ENCODE data around the gene DGCR2.

DNA sequence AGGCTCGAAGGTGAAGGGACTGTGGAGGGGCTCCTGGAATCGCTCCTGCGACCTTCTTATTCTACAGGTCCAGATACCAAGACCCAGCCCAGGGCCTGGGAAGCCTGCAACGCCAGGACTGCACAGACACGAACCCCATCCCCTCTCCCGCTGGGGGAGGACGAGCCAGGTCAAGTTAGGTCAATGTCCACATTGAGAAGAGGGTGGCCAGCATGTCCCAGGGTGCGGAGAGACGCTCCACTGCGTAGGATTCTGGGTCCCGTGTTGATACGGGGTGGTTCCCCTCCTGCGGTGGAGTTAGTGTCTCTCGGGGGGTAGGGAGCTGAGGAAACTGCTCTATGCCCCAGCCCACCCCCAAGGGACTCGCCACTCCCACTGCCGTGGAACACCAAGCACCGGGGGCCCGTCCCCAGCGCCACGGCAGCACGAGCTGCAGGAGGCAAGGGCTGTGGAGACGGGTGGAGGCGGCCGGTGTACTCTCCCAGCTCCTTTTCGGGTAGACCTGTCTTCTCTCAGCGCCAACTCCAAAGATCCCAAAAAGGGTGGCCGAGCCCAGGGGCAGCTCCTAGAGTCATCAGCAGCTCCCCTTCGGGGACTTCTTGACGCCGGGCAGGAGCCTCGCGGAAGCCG is 26.3 kb upstream of the DGCR2 start:
- TF ChIP-seq CTCF (conservative IDR thresholded peaks at IDR 0.05) (no peak), ZFX (IDR thresholded peaks at IDR 0.05) (no peak)

Data from C4-2B (cell line).